Bronchial epithelial cell (primary cell): ENCODE data around the gene APOL4. TPM values are rescaled to one million over a fixed set of nuclear protein-coding genes. Genes with fewer than 3 reads are reported as not detected.
"Not testable (repeated sequence)": the region's sequence is repeated elsewhere in the genome, so short reads cannot be mapped to it uniquely, and the experiment has no call there.

Experiments used
- DNase-seq: peaks from one replicate; pipeline ENCODE4 v3.0.0-alpha.2; 2010; ENCODE audit warnings: low read depth
- FAIRE-seq: peaks from 2 replicates; lab custom pipeline; 2011; peaks lifted over from hg19 to GRCh38; lab: Jason Lieb, UNC
- H3K27me3 ChIP-seq: 2 replicates; pipeline ENCODE4 v1.5.1; 2011; ENCODE audit warnings: low read length; ENCODE audit not compliant: control insufficient read depth, insufficient read depth
- H3K36me3 ChIP-seq: 2 replicates; pipeline ENCODE4 v1.5.1; 2011; ENCODE audit warnings: low read length; ENCODE audit not compliant: control insufficient read depth, insufficient read depth
- H3K4me3 ChIP-seq: 2 replicates; pipeline ENCODE4 v1.5.1; 2011; ENCODE audit warnings: mild to moderate bottlenecking, low read depth, low read length, control low read depth
- CTCF ChIP-seq: IDR thresholded peaks from 2 replicates; pipeline ENCODE4 v1.5.1; 2011; ENCODE audit warnings: mild to moderate bottlenecking, moderate library complexity, low read length, control low read depth, inconsistent platforms; ENCODE audit not compliant: insufficient read depth, severe bottlenecking
- total RNA-seq: library from RNA; depleted of rRNA; stranded (reverse); fragments of >200 nt; gene quantifications from 2 replicates; pipeline ENCODE4 v1.2.1, GENCODE V29; 2014

Gene APOL4
- total RNA-seq, 1 donor from 2014 or later, result under 0.01 TPM

DNA sequence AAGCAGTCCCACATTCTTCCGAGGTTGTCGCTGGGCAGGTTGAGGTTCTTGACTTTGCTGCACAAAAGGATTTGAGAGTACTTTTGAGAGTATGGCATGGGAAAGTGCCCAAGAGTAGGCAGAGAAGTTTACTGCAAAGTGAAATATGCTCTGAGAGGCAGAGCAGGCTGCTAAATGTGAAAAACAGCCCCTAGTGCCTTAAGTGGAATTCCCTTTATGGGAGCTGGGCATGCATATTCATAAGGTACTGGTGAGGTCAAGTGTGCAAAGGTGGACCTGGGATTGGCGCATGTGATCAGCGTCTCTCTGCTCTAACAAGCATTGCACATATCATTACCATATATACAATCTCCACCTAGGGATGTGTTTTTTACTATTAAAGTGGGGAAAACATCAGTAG, 12.0 kb upstream of the APOL4 start:
- no peak for TF ChIP-seq CTCF
- Histone ChIP-seq H3K36me3 (no peaks in the 10 kb centered on the region), H3K27me3 (peaks cover 10% of the 10 kb centered on the region), H3K4me3 (no peak overlapping the region)
- no peak for DNase-seq
- FAIRE-seq, result no peak

- no peak for TF ChIP-seq CTCF
- FAIRE-seq (no peak), DNase-seq (no peak)
- no peak overlapping the region for H3K4me3 ChIP-seq
- peaks cover 10% of the 10 kb centered on the region for H3K27me3 ChIP-seq
- no peaks in the 10 kb centered on the region for H3K36me3 ChIP-seq
Observed at GRCh38 chr22:36212901-36213300, 11.3 kb upstream of the APOL4 start.

DNA sequence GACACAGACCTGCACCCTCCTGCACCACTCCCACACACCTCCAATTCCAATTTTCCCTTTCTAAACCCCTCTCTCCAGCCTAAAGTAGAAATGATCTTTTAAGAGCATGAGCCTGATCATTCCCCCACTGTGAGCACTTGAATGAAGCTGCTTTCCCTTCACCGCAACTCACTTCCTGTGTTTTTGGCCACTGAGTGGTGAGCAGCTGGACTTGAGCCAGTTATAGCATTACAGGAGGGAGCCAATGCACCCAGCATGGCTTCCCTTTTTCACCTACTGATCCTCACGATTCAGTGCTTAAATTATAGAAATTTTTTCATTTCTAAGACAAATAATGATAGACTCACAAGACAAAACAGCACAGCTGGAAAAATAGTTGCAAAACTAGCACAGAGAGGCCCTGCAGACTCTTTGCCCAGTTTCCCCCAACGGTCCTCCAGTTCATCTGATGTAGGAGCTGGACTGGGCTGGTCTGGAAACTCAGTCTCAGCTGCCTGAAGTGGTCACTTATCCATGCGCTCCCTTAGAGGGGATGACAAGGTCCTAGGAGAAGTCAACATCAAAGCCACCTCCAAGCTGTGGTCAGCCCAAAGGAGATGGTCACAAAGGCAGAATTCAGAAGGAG, 9.7 kb upstream of the APOL4 start:
- DNase-seq (no peak), FAIRE-seq (no peak)
- Histone ChIP-seq H3K4me3 (no peak overlapping the region), H3K36me3 (no peaks in the 10 kb centered on the region), H3K27me3 (peaks cover 10% of the 10 kb centered on the region)
- no peak for TF ChIP-seq CTCF

GRCh38 chr22:36210224-36210623, 8.6 kb upstream of the APOL4 start:
- no peak overlapping the region for H3K4me3 ChIP-seq
- TF ChIP-seq CTCF, result no peak
- FAIRE-seq (no peak), DNase-seq (no peak)
- H3K36me3 ChIP-seq, result no peaks in the 10 kb centered on the region
- peaks cover 9% of the 10 kb centered on the region for H3K27me3 ChIP-seq

- not testable (repeated sequence) for FAIRE-seq, H3K27me3 ChIP-seq, H3K4me3 ChIP-seq, DNase-seq, H3K36me3 ChIP-seq
Observed at GRCh38 chr22:36209488-36209908, 7.9 kb upstream of the APOL4 start.

DNA sequence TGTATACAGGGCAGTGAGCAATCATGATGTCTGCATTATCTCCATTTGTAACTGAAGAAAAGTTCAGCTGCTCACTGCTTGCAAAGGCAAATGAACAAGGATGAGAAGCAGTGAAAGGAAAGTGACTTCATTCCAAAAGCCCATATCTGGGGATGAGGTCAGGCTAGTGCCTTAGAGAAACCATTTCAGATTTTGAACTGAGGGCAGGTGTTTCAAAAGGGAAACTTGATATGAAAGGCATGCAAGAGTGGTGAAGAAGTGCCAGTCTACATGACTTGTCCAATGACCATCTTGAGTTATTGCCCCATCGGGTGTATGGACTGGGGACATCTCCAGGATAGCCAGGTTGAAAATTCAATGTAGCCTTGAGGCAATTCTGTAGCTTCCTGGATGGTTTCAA, 7.3 kb upstream of the APOL4 start:
- no peak for TF ChIP-seq CTCF
- Histone ChIP-seq H3K4me3 (no peak overlapping the region), H3K36me3 (no peaks in the 10 kb centered on the region), H3K27me3 (peaks cover 3% of the 10 kb centered on the region)
- no peak for FAIRE-seq
- no peak for DNase-seq
